Measurements from ENCODE around the gene CCBE1.

CCBE1 gene

DNA sequence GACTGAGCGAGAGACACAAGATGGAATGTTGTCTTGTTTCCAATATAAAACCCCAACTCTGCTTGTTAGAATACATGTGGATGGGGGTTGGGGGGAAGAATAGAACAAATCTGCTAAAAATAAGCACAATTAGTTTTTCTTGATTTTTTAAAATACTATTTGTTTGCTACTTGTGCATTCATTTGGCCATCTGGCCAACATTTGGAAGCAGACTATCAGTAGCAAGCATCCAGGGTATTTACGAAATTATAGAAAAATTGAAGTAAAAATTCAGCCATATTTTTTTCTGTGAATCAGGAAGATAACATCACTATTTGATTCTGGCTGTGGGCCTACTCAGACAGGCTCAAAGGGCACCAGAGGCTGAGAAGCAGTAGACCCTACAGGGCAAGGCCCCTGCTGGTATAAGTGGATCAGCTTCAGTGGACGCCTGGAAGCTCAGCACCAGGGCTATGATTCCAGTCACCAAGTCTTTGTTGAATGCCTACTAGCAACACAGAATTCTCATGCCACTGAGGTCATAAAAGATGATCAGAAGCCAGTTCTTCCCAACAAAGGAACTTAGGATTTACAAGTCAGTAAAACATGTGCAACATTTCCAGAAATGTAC lies 133.9 kb downstream of the CCBE1 start:
- no peak for DNase-seq (ENCODE audit: low read depth)
- H3K4me3 ChIP-seq (ENCODE audit: low read depth, low read length), result no peak overlapping the region
- TF ChIP-seq, protein P1, sequence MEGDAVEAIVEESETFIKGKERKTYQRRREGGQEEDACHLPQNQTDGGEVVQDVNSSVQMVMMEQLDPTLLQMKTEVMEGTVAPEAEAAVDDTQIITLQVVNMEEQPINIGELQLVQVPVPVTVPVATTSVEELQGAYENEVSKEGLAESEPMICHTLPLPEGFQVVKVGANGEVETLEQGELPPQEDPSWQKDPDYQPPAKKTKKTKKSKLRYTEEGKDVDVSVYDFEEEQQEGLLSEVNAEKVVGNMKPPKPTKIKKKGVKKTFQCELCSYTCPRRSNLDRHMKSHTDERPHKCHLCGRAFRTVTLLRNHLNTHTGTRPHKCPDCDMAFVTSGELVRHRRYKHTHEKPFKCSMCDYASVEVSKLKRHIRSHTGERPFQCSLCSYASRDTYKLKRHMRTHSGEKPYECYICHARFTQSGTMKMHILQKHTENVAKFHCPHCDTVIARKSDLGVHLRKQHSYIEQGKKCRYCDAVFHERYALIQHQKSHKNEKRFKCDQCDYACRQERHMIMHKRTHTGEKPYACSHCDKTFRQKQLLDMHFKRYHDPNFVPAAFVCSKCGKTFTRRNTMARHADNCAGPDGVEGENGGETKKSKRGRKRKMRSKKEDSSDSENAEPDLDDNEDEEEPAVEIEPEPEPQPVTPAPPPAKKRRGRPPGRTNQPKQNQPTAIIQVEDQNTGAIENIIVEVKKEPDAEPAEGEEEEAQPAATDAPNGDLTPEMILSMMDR (IDR thresholded peaks at IDR 0.05; ENCODE audit: control insufficient read depth, extremely low read depth, insufficient read depth), result no peak

- no peak for DNase-seq (ENCODE audit: low read depth)
- TF ChIP-seq, protein P1 (IDR thresholded peaks at IDR 0.05; ENCODE audit: control insufficient read depth, extremely low read depth, insufficient read depth), result no peak
- H3K4me3 ChIP-seq (ENCODE audit: low read depth, low read length), result no peak overlapping the region
Observed at GRCh38 chr18:59562751-59563150, 134.5 kb downstream of the CCBE1 start.

DNA sequence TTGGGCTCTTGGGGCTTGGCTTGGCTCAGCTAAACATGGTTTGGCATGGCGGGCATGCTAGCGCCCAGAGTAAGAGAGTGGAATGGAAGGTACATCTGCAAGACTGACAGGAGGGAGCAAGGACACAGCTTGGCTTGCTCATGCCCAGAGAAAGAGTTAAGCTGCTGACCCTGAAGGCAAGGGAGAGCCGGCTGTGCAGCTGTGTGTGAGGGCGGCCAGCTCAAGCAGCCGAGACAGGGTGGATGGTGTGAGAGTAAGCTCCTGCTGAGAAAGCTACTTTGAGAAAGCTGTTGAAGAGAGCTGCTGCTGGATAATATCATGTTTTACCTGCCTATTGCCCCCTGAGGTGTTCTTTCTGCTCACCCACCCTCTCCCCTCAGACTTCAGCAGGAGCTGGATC lies 135.6 kb downstream of the CCBE1 start:
- no peak overlapping the region for H3K4me3 ChIP-seq (ENCODE audit: low read depth, low read length)
- no peak for DNase-seq (ENCODE audit: low read depth)
- TF ChIP-seq, protein P1 (IDR thresholded peaks at IDR 0.05; ENCODE audit: control insufficient read depth, extremely low read depth, insufficient read depth), result no peak

GRCh38 chr18:59560556-59560955 lies 136.7 kb downstream of the CCBE1 start:
- no peak overlapping the region for H3K4me3 ChIP-seq (ENCODE audit: low read depth, low read length)
- TF ChIP-seq, protein P1 (IDR thresholded peaks at IDR 0.05; ENCODE audit: control insufficient read depth, extremely low read depth, insufficient read depth), result no peak
- no peak for DNase-seq (ENCODE audit: low read depth)

- TF ChIP-seq, protein P1 (IDR thresholded peaks at IDR 0.05; ENCODE audit: control insufficient read depth, extremely low read depth, insufficient read depth), result no peak
- no peak overlapping the region for H3K4me3 ChIP-seq (ENCODE audit: low read depth, low read length)
- DNase-seq (ENCODE audit: low read depth), result no peak
Observed at GRCh38 chr18:59559528-59559927, 137.7 kb downstream of the CCBE1 start.

- no peak for DNase-seq (ENCODE audit: low read depth)
- TF ChIP-seq, protein P1 (IDR thresholded peaks at IDR 0.05; ENCODE audit: control insufficient read depth, extremely low read depth, insufficient read depth), result no peak
- H3K4me3 ChIP-seq (ENCODE audit: low read depth, low read length), result no peak overlapping the region
Observed at GRCh38 chr18:59555995-59556659, 141.1 kb downstream of the CCBE1 start.
